Renal cortex interstitium (tissue), 11 donors: Measurements from ENCODE around the gene TRIM47. TPM values are rescaled to one million over a fixed set of nuclear protein-coding genes. Genes with fewer than 3 reads are reported as not detected.

ENCODE experiments used
- DNase-seq, 11 donors: peaks; one replicate each; pipeline ENCODE4 v3.0.0-alpha.2; 2013; ENCODE audit warnings: low read depth in 9 of 11, low spot score in 4 of 11; ENCODE audit errors: extremely low read depth in 1 of 11
- polyA plus RNA-seq, 3 donors: library from polyadenylated mRNA; unstranded; fragments of 120-200 nt; gene quantifications; one replicate each; pipeline ENCODE4 v1.2.1, GENCODE V29; 2013; ENCODE audit not compliant: insufficient read length in 3 of 3

The TRIM47 gene
- polyA plus RNA-seq, 3 donors, result 5.1 to 9.3 (median 9.3) TPM

DNA sequence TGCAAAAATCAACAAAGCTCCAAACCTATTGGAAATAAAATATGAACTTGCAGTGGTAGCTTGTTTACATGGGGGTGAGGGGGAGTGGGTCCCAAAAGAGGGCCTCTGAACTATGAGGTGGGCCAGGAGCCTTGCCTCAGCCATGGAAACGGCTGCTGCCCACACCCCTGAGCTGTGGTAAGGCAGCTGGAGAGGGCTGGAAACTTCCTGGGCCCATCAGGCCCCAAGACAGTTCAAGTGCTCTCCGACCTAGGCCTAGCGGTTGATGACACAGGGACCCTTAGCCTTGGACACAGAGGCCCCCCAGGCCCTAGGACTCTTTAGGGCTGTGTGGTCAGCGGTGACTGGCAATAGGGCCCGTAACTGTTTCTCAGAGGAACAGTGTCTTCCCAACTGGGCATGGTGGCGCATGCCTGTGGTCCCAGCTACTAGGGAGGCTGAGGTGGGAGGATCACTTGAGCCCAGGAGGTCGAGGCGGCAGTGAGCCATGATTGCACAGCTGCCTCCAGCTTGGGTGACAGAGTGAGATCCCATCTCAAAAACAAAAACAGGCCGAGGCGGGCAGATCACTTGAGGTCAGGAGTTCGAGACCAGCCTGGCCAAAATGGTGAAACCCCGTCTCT, 52.5 kb downstream of the TRIM47 start:
- no peak for DNase-seq

GRCh38 chr17:75825149-75825552, 53.2 kb downstream of the TRIM47 start:
- no peak for DNase-seq

DNA sequence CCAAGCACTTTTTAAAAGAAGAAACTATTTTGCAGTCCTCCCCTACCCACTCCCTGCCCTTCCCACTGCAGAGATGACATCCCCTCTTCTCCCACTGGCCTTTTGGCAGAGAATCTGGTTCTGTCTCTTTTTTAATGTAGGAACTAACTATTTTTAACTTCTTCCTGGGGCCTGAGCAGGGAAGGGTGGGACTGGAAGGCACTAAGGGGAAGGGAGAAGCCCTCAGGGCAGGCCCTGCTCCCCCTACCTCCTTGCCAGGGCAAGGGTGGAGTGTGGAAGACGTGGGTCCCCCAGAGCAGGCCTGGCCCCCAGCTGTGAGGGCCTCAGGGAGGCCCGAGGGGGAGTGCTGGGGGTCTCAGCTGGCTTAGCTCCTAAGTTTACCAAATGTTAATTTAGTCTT, 53.7 kb downstream of the TRIM47 start:
- no peak for DNase-seq

Other genes starting within 250 kb of the TRIM47 start
- gene SMIM5, start 245.1 kb downstream of the TRIM47 start, polyA plus RNA-seq, result 10 to 100 TPM in 1 of 3 donors, 1 to 10 TPM in 2; 5.6 to 13.3 (median 5.7) TPM
- gene RECQL5, start 211.4 kb downstream of the TRIM47 start, polyA plus RNA-seq, result 10 to 100 TPM; 34.6 to 52.3 (median 44.1) TPM
- 10 to 100 TPM; 87.6 to 96.1 (median 94.4) TPM for gene SAP30BP, start 211.2 kb downstream of the TRIM47 start, polyA plus RNA-seq
- 10 to 100 TPM in 2 of 3 donors, 1 to 10 TPM in 1; 9.9 to 14.7 (median 11.1) TPM for gene ITGB4, start 157.1 kb downstream of the TRIM47 start, polyA plus RNA-seq
- gene GALK1, start 113.4 kb downstream of the TRIM47 start, polyA plus RNA-seq, result 10 to 100 TPM; 19.7 to 37.6 (median 32.9) TPM
- 10 to 100 TPM; 34.1 to 52.2 (median 42.4) TPM for gene UNK, start 93.8 kb downstream of the TRIM47 start, polyA plus RNA-seq
- gene UNC13D, start 34.2 kb downstream of the TRIM47 start, polyA plus RNA-seq, result 1 to 10 TPM; 4.5 to 6.9 (median 5.5) TPM
- gene WBP2, start 23.2 kb downstream of the TRIM47 start, polyA plus RNA-seq, result 100 to 1,000 TPM in 1 of 3 donors, 10 to 100 TPM in 2; 73.9 to 104 (median 86.0) TPM
- 10 to 100 TPM; 11.2 to 18.4 (median 15.5) TPM for gene TRIM65, start 18.4 kb upstream of the TRIM47 start, polyA plus RNA-seq
- gene MRPL38, start 26.3 kb upstream of the TRIM47 start, polyA plus RNA-seq, result 10 to 100 TPM; 68.1 to 97.2 (median 95.4) TPM
- 10 to 100 TPM in 2 of 3 donors, 1 to 10 TPM in 1; 7.5 to 14.4 (median 12.4) TPM for gene FBF1, start 62.5 kb upstream of the TRIM47 start, polyA plus RNA-seq
- 10 to 100 TPM; 31.0 to 37.8 (median 32.4) TPM for gene ACOX1, start 100.6 kb upstream of the TRIM47 start, polyA plus RNA-seq
- 10 to 100 TPM; 19.5 to 26.9 (median 23.3) TPM for gene TEN1, start 100.7 kb upstream of the TRIM47 start, polyA plus RNA-seq
- gene CDK3, start 122.3 kb upstream of the TRIM47 start, polyA plus RNA-seq, result 10 to 100 TPM; 12.7 to 26.6 (median 15.7) TPM
- 10 to 100 TPM; 13.5 to 25.8 (median 19.3) TPM for gene EVPL, start 148.7 kb upstream of the TRIM47 start, polyA plus RNA-seq
- gene SRP68, start 193.9 kb upstream of the TRIM47 start, polyA plus RNA-seq, result 100 to 1,000 TPM; 101 to 122 (median 118) TPM
- gene GALR2, start 196.2 kb upstream of the TRIM47 start, polyA plus RNA-seq, result 1 to 10 TPM in 1 of 3 donors, under 1 TPM in 2; 0.28 to 1.8 (median 0.29) TPM
- 10 to 100 TPM in 2 of 3 donors, 1 to 10 TPM in 1; 8.5 to 24.6 (median 15.8) TPM for gene ZACN, start 200.6 kb upstream of the TRIM47 start, polyA plus RNA-seq
- 100 to 1,000 TPM; 150 to 184 (median 159) TPM for gene EXOC7, start 225.2 kb upstream of the TRIM47 start, polyA plus RNA-seq